Measurements from ENCODE around the gene RGS13.
"Not testable (repeated sequence)": the region's sequence is repeated elsewhere in the genome, so short reads cannot be mapped to it uniquely, and the experiment has no call there.

- not testable (repeated sequence) for TF ChIP-seq CTCF, POLR2A, POLR2AphosphoS5, EP300 (IDR thresholded peaks at IDR 0.05)
These were observed 47.1 kb downstream of the RGS13 start for GRCh38 chr1:192683081-192683480.

Measured in upper lobe of left lung (tissue), 4 donors.